Bone marrow (tissue), 2 donors: ENCODE results near the gene PMM2.

Experiments used
- DNase-seq, 2 donors: peaks; one replicate each; lab custom pipeline; 2025; lab: John Stamatoyannopoulos, UW

PMM2 gene

GRCh38 chr16:8887952-8888560 is 90.4 kb downstream of the PMM2 start:
- DNase-seq = no peak

DNA sequence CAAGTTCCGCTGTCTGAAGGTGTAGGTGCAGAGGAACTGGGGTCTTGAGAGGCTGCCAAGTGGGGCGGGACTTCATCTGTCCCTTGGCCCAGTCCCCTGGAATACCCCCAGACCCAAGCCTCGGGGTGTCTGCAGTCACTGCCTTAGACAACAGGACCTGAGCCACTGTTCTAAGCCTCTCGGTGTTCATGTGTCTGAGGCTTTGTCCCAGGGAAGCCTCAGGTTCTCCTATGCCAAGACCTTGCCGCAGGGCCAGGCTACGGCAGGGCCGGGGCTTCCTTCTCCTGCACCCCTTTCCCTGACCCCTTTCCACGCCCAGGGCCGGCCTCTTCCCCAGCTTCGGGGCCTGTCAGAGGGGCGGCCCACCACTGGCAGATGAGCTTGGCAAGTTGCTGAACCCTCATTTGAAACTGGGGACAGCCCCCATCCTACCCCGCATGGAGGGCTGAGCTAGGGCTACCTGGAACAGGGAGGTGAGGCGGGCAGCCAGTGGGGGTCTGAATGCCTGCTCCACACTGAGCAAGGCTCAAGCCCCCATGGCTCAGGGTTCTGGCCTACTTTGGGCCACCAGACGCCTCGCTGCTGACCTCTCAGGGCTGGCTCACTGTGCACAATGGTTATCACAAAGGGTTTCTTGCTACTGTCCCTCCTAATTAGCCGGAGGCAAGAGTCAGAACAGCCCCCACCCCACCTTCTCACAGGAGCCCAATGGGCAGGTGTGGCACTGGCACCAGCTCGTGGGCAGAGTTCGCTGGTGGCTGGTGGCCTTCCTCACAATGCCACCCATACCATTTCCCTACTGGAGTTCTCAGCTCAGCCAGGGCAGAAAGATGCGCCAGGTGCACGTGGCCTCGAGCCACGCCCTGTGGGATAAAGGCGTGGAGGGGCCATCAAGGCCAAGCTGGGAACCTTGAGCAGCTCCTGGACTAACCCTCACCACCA is 91.6 kb downstream of the PMM2 start:
- no peak for DNase-seq

- no peak for DNase-seq
Observed at GRCh38 chr16:8889893-8890548, 92.4 kb downstream of the PMM2 start.

GRCh38 chr16:8890549-8890921 is 92.9 kb downstream of the PMM2 start:
- DNase-seq = no peak

DNA sequence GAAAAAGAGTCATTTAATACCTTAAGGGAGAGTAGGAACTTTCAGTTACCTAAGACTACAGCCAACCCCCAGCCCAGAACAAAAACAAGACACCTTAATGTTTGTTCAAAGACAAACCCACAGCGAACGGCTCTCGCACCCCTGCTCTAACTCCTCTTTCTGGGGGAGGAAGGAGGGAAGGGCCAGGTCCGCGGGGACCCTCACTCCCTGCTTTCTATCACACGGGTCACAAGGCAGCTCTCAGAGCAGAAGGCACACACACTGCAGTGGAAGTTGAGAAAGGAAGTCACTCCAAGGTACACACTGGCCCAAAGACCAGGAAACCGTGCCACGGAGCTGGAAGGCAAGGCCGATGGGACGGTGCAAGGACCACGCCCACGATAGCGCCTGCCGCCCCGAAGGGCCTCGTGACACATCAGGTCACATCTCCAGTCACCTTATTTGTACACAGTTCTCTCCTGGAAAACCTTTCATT is 94.5 kb downstream of the PMM2 start:
- no peak for DNase-seq

- DNase-seq = no peak
Observed at GRCh38 chr16:8893426-8893825, 95.8 kb downstream of the PMM2 start.

- DNase-seq = no peak
Observed at GRCh38 chr16:8893976-8894690, 96.5 kb downstream of the PMM2 start.

- no peak for DNase-seq
Observed at GRCh38 chr16:8894736-8895334, 97.2 kb downstream of the PMM2 start.

GRCh38 chr16:8898660-8899318 is 101.2 kb downstream of the PMM2 start:
- DNase-seq = no peak
